IMR-90 (cell line): ENCODE measurements around the gene RFT1. TPM values are rescaled to one million over a fixed set of nuclear protein-coding genes. Genes with fewer than 3 reads are reported as not detected.

Experiments
- ATAC-seq: fragments of 200-7000 bp; cut with Tn5 transposase; 2 replicates; pipeline ENCODE4 v1.9.1; 2020; ENCODE audit warnings: low read depth, mild to moderate bottlenecking, moderate library complexity
- BruUV-seq: library from RNA; stranded (reverse); fragments of 400-500 nt; replicated peaks from 2 replicates; lab custom pipeline; 2021; lab: Mats Ljungman, UMichigan
- CTCF ChIA-PET: fragments of 300-600 bp; formaldehyde crosslinking; extraction: SDS; loops from one replicate; lab custom pipeline; 2021; ENCODE audit warnings: antibody characterized with exemption; lab: Yijun Ruan, JAX
- POLR2A ChIA-PET: fragments of 300-600 bp; sonication (Branson Sonifier 250); formaldehyde crosslinking; loops from one replicate; lab custom pipeline; 2022; ENCODE audit warnings: antibody characterized with exemption; ENCODE audit not compliant: unreplicated experiment; lab: Charles Lee
- DNase-seq: peaks from one replicate; pipeline ENCODE4 v3.0.0; 2013
- H2AFZ ChIP-seq: replicated peaks from 2 replicates; pipeline ENCODE3; 2013; ENCODE audit warnings: low read length, mild to moderate bottlenecking; ENCODE audit not compliant: poor library complexity
- H2AK5ac ChIP-seq: 2 replicates; pipeline ENCODE4 v1.6.1; 2013; ENCODE audit warnings: low read depth, low read length, inconsistent platforms
- H2AK9ac ChIP-seq: replicated peaks from 2 replicates; pipeline ENCODE3; 2013; ENCODE audit warnings: mild to moderate bottlenecking, low read depth, low read length, moderate library complexity; ENCODE audit not compliant: poor library complexity
- H2BK120ac ChIP-seq: 2 replicates; pipeline ENCODE4 v1.6.1; 2013; ENCODE audit warnings: low read depth, low read length, inconsistent platforms
- H2BK15ac ChIP-seq: 3 replicates; pipeline ENCODE4 v1.6.1; 2013; ENCODE audit warnings: low read depth, low read length, inconsistent platforms
- H2BK20ac ChIP-seq: 2 replicates; pipeline ENCODE4 v1.6.1; 2013; ENCODE audit warnings: low read depth, mild to moderate bottlenecking, inconsistent platforms, low read length, moderate library complexity
- H2BK5ac ChIP-seq: 2 replicates; pipeline ENCODE4 v1.6.1; 2013; ENCODE audit warnings: mild to moderate bottlenecking, low read depth, low read length, inconsistent platforms; ENCODE audit not compliant: poor library complexity, severe bottlenecking
- H3K14ac ChIP-seq: replicated peaks from 2 replicates; pipeline ENCODE4 v1.6.1; 2013; ENCODE audit warnings: low read depth, low read length, inconsistent platforms
- H3K18ac ChIP-seq: 2 replicates; pipeline ENCODE4 v1.6.1; 2013; ENCODE audit warnings: low read depth, low read length, control low read depth
- H3K23ac ChIP-seq: 2 replicates; pipeline ENCODE4 v1.6.1; 2013; ENCODE audit warnings: low read depth, low read length, inconsistent platforms
- H3K27ac ChIP-seq: 2 replicates; pipeline ENCODE4 v1.5.1; 2013; ENCODE audit warnings: mild to moderate bottlenecking, control low read depth, low read length; ENCODE audit not compliant: insufficient read depth
- H3K27me3 ChIP-seq: 2 replicates; pipeline ENCODE4 v1.6.1; 2013; ENCODE audit warnings: low read length; ENCODE audit not compliant: control insufficient read depth, insufficient read depth
- H3K36me3 ChIP-seq: 2 replicates; pipeline ENCODE4 v1.6.1; 2013; ENCODE audit warnings: low read length, mixed read lengths; ENCODE audit not compliant: control insufficient read depth, insufficient read depth
- H3K4ac ChIP-seq: 2 replicates; pipeline ENCODE4 v1.6.1; 2013; ENCODE audit warnings: low read depth, low read length, inconsistent platforms
- H3K4me1 ChIP-seq: 2 replicates; pipeline ENCODE4 v1.6.1; 2013; ENCODE audit warnings: low read length, mixed read lengths; ENCODE audit not compliant: control insufficient read depth, insufficient read depth
- H3K4me2 ChIP-seq: 2 replicates; pipeline ENCODE4 v1.6.1; 2013; ENCODE audit warnings: low read depth, mild to moderate bottlenecking, control low read depth, low read length, moderate library complexity
- H3K4me3 ChIP-seq: 2 replicates; pipeline ENCODE4 v1.5.1; 2013; ENCODE audit warnings: low read depth, mild to moderate bottlenecking, control low read depth, low read length, moderate library complexity; ENCODE audit not compliant: insufficient read depth
- H3K56ac ChIP-seq: 2 replicates; pipeline ENCODE4 v1.6.1; 2013; ENCODE audit warnings: low read length, inconsistent platforms; ENCODE audit not compliant: insufficient read depth; ENCODE audit errors: extremely low read depth
- H3K79me1 ChIP-seq, 2 experiments: 2 replicates each; pipeline ENCODE4 v1.6.1; 2013; ENCODE audit warnings: low read length in 2 of 2, inconsistent platforms in 1 of 2, low read depth in 1 of 2
- H3K9ac ChIP-seq: 2 replicates; pipeline ENCODE4 v1.6.1; 2013; ENCODE audit warnings: low read depth, low read length, control low read depth
- H3K9me1 ChIP-seq: 2 replicates; pipeline ENCODE4 v1.6.1; 2013; ENCODE audit warnings: low read length, inconsistent platforms; ENCODE audit not compliant: insufficient read depth
- H3K9me3 ChIP-seq: 2 replicates; pipeline ENCODE4 v1.6.1; 2013; ENCODE audit warnings: low read length; ENCODE audit not compliant: control insufficient read depth, insufficient read depth
- H4K20me1 ChIP-seq: 2 replicates; pipeline ENCODE4 v1.6.1; 2013; ENCODE audit warnings: low read length, inconsistent platforms; ENCODE audit not compliant: insufficient read depth
- H4K5ac ChIP-seq: 2 replicates; pipeline ENCODE4 v1.6.1; 2013; ENCODE audit warnings: mild to moderate bottlenecking, low read depth, low read length, control low read depth
- H4K8ac ChIP-seq, 2 experiments: 2 replicates each; pipeline ENCODE4 v1.6.1; 2013; ENCODE audit warnings: low read depth in 2 of 2, low read length in 2 of 2, control low read depth in 1 of 2, inconsistent platforms in 1 of 2
- H4K91ac ChIP-seq: 2 replicates; pipeline ENCODE4 v1.6.1; 2013; ENCODE audit warnings: low read depth, low read length, inconsistent platforms; ENCODE audit not compliant: insufficient read depth
- CEBPB ChIP-seq: IDR thresholded peaks from 2 replicates; pipeline ENCODE4 v1.6.1; 2012; ENCODE audit warnings: low read depth, low read length, improper control_type of control experiment
- RFX5 ChIP-seq: IDR thresholded peaks from 2 replicates; pipeline ENCODE4 v1.8.0; 2012; ENCODE audit warnings: low read depth, mild to moderate bottlenecking, low read length, moderate library complexity
- SMC3 ChIP-seq: fragments of 150-350 bp; IDR thresholded peaks from 2 replicates; pipeline ENCODE4 v1.6.1; 2016; ENCODE audit warnings: low read depth, mild to moderate bottlenecking, antibody characterized with exemption, low read length, moderate library complexity
- WGBS, 2 experiments: methylation state at CpG; one replicate each; pipeline versions ENCODE4 v1.1.5 to v1.1.7; 2013; ENCODE audit warnings: missing lambda C conversion rate in 2 of 2; ENCODE audit not compliant: insufficient read length in 1 of 2; ENCODE audit errors: extremely low coverage in 2 of 2; 5-methylcytosine and 5-hydroxymethylcytosine counted together
- dilution Hi-C: fragments of 300-500 bp; cut with HindIII; formaldehyde crosslinking; loops from one replicate; pipeline ENCODE4 v1.14.3; 2018; ENCODE audit warnings: low sequenced_read_pairs; ENCODE audit not compliant: unreplicated experiment
- in situ Hi-C: fragments of 300-500 bp; cut with MboI; formaldehyde crosslinking; loops from 3 replicates; pipeline ENCODE4 v1.14.3; 2019; ENCODE audit warnings: low sequenced_read_pairs, inconsistent platforms, mixed read lengths
- intact Hi-C: fragments of 100-400 bp; cut with micrococcal nuclease; formaldehyde crosslinking; loops from 2 replicates; pipeline ENCODE4 v1.10.0; 2022
- polyA plus RNA-seq, 3 experiments: library from polyadenylated mRNA; depleted of rRNA; stranded (reverse); fragments of >200 nt; gene quantifications; 2 replicates each; pipeline ENCODE4 v1.2.3, GENCODE V29; 2012; ENCODE audit warnings: low replicate concordance in 1 of 3
- total RNA-seq: library from RNA; depleted of rRNA; stranded (reverse); fragments of >200 nt; gene quantifications from 2 replicates; pipeline ENCODE4 v1.2.3, GENCODE V29; 2012

The RFT1 gene
- total and polyA plus RNA-seq, 2 of the 4 experiments (the other 2 are of a cell fraction) = 14.5 to 23.5 TPM

GRCh38 chr3:53139906-53140846, 9.9 kb upstream of the RFT1 start:
- 53% methylated on average over 4 of the region's 6 CpGs; no CpG with 5 or more reads in 1 of the 2 experiments for WGBS, 2 experiments
- peak overlapping the region; percentile 7; the same call in 1 of the 2 replicates for H4K91ac ChIP-seq
- intact Hi-C loops (no loop called here), in situ Hi-C loops (no loop called here), dilution Hi-C loops (no loop called here)
- peak overlapping the region; percentile 73 for H2AK9ac ChIP-seq
- no peak overlapping the region for H3K4me3 ChIP-seq
- ChIA-PET CTCF (interaction anchor here (0.6 kb wide), 1 partner anchor 74 kb away, joined by 5 read pairs; no protein-coding TSS in a partner anchor), POLR2A (no interaction called here)
- no peaks in the 10 kb centered on the region for H3K9me3 ChIP-seq
- BruUV-seq = no TSS peak
- peaks cover 3% of the 10 kb centered on the region; the same call in 1 of the 2 replicates for H4K20me1 ChIP-seq
- no peak overlapping the region for H4K5ac ChIP-seq
- peaks cover 15% of the 10 kb centered on the region for H3K4me1 ChIP-seq
- H3K4me2 ChIP-seq = no peak overlapping the region; the same call in 1 of the 2 replicates
- H3K36me3 ChIP-seq = no peaks in the 10 kb centered on the region
- H3K56ac ChIP-seq = no peak overlapping the region
- 0 out of 4 replicates have a peak, but pooled peaks cover 0 to 6% of the 10 kb centered on the region in 2 experiments for H3K79me1 ChIP-seq
- H2BK15ac ChIP-seq = peak overlapping the region; percentile 17; the same call in 2 of the 3 replicates
- H2BK120ac ChIP-seq = peak overlapping the region; percentile 25
- H3K23ac ChIP-seq = 0 out of 2 replicates have a peak overlapping the region, but pooled peaks have one; percentile 14
- peak overlapping the region; percentile 78 for H2AK5ac ChIP-seq
- peak overlapping the region; percentile 35 for H3K14ac ChIP-seq
- peak overlapping the region; percentile 85 for H2AFZ ChIP-seq
- peak; percentile 45; the same call in 1 of the 2 replicates for TF ChIP-seq CEBPB
- no peak for TF ChIP-seq SMC3
- no peak for TF ChIP-seq RFX5
- DNase-seq (peak; percentile 67), ATAC-seq (peak; percentile 69)
- H3K9ac ChIP-seq = no peak overlapping the region
- H3K4ac ChIP-seq = peak overlapping the region; percentile 57
- peak overlapping the region; percentile 18; the same call in 1 of the 2 replicates for H2BK20ac ChIP-seq
- peak overlapping the region; percentile 53; the same call in 1 of the 2 replicates for H3K27ac ChIP-seq
- peak overlapping the region; percentile 48 for H2BK5ac ChIP-seq
- peaks cover 14% of the 10 kb centered on the region for H3K9me1 ChIP-seq
- peak overlapping the region; percentile 1; the same call in 1 of the 2 replicates for H3K18ac ChIP-seq
- H3K27me3 ChIP-seq = no peaks in the 10 kb centered on the region
- H4K8ac ChIP-seq = peak overlapping the region; percentile 29 to 80; a peak in 3 of 4 replicates
